Osteocyte (in vitro differentiated cells): Measurements from ENCODE around the gene SLC38A7. TPM values are rescaled to one million over a fixed set of nuclear protein-coding genes. Genes with fewer than 3 reads are reported as not detected.
A peak's percentile ranks its signal among the peaks of the same experiment; 100 is the strongest.
"Not testable (repeated sequence)": the region's sequence is repeated elsewhere in the genome, so short reads cannot be mapped to it uniquely, and the experiment has no call there.

Experiments
- DNase-seq: peaks from one replicate; pipeline ENCODE4 v3.0.0; 2021; ENCODE audit warnings: mixed read lengths; ENCODE audit not compliant: unreplicated experiment; ENCODE audit errors: extremely low spot score
- H3K27ac Mint-ChIP-seq: one replicate; pipeline ENCODE4 v1.8.0; 2021; ENCODE audit warnings: mild to moderate bottlenecking, mixed read lengths; ENCODE audit not compliant: unreplicated experiment
- H3K27me3 Mint-ChIP-seq: one replicate; pipeline ENCODE4 v1.8.0; 2021; ENCODE audit warnings: mixed read lengths; ENCODE audit not compliant: unreplicated experiment
- H3K36me3 Mint-ChIP-seq: one replicate; pipeline ENCODE4 v1.8.0; 2021; ENCODE audit warnings: mixed read lengths; ENCODE audit not compliant: unreplicated experiment
- H3K4me1 Mint-ChIP-seq: one replicate; pipeline ENCODE4 v1.8.0; 2021; ENCODE audit warnings: mixed read lengths; ENCODE audit not compliant: unreplicated experiment
- H3K4me3 Mint-ChIP-seq: one replicate; pipeline ENCODE4 v1.8.0; 2021; ENCODE audit warnings: mild to moderate bottlenecking, moderate library complexity, mixed read lengths; ENCODE audit not compliant: unreplicated experiment
- H3K9me3 Mint-ChIP-seq: one replicate; pipeline ENCODE4 v1.8.0; 2021; ENCODE audit warnings: mixed read lengths; ENCODE audit not compliant: unreplicated experiment
- total RNA-seq: library from RNA; stranded (reverse); gene quantifications from 2 replicates; pipeline ENCODE4 v1.2.1, GENCODE V29; 2021
- TF ChIP-seq, protein P1 (sequence below): fragments of 200-600 bp; sonication (generic); IDR thresholded peaks from 2 replicates; pipeline ENCODE4 v1.5.0; 2021; ENCODE audit warnings: antibody characterized with exemption, mild to moderate bottlenecking, moderate library complexity

Gene SLC38A7
- total RNA-seq, 1 donor from 2014 or later: 54.5 TPM

DNA sequence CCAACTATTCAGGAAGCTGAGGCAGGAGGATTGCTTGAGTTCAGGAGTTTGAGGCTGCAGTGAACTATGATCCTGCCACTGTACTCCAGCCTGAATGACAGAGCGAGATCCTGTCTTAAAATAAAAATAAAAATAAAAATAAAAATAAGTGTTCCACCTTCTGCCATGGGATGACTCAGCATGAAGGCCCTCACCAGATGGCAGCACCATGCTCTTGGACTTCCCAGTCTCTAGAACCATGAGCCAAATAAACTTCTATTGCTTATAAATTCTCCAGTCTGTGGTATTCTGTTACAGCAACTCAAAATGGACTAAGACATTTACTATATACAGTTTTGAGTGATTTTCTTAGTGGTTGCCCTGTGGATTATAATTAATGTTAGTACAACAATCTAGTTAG is 7.9 kb upstream of the SLC38A7 start:
- Mint-ChIP-seq H3K9me3 (peaks cover 4% of the 10 kb centered on the region), H3K27ac (no peak overlapping the region), H3K4me1 (no peaks in the 10 kb centered on the region), H3K4me3 (no peak overlapping the region), H3K27me3 (peaks cover 23% of the 10 kb centered on the region), H3K36me3 (no peaks in the 10 kb centered on the region)
- TF ChIP-seq, protein P1, sequence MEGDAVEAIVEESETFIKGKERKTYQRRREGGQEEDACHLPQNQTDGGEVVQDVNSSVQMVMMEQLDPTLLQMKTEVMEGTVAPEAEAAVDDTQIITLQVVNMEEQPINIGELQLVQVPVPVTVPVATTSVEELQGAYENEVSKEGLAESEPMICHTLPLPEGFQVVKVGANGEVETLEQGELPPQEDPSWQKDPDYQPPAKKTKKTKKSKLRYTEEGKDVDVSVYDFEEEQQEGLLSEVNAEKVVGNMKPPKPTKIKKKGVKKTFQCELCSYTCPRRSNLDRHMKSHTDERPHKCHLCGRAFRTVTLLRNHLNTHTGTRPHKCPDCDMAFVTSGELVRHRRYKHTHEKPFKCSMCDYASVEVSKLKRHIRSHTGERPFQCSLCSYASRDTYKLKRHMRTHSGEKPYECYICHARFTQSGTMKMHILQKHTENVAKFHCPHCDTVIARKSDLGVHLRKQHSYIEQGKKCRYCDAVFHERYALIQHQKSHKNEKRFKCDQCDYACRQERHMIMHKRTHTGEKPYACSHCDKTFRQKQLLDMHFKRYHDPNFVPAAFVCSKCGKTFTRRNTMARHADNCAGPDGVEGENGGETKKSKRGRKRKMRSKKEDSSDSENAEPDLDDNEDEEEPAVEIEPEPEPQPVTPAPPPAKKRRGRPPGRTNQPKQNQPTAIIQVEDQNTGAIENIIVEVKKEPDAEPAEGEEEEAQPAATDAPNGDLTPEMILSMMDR: no peak
- no peak for DNase-seq

DNA sequence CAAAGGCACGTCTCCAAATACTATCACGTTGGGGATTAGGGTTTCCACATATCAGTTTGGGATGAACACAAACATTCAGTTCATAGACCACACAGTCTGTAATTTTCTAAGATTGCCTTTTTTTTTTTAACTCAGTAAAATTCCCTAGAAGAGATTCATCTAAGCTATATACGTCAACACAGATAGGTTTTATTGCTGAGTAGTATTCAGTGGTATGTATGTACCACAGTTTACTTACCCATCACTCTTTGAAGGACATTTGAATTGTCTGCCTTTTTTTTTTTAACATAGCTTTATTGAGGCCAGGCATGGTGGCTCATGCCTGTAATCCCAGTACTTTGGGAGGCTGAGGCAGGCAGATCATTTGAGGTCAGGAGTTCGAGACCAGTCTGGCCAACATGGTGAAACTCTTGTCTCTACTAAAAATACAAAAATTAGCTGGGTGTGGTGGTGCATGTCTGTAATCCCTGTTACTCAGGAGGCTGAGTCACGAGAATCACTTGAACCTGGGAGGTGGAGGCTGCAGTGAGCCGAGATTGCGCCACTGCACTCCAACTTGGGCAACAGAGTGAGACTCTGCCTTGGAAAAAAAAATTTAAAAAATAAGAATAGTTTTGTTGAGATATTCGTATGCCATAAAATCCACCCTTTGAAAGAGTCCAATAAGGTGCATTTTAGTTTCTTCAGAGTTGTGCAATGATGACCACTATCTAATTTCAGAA is 2.6 kb upstream of the SLC38A7 start:
- H3K4me3 Mint-ChIP-seq, H3K36me3 Mint-ChIP-seq, H3K9me3 Mint-ChIP-seq, DNase-seq, H3K27ac Mint-ChIP-seq: not testable (repeated sequence)
- H3K4me1 Mint-ChIP-seq: peaks cover 18% of the 10 kb centered on the region
- peaks cover 23% of the 10 kb centered on the region for H3K27me3 Mint-ChIP-seq

DNA sequence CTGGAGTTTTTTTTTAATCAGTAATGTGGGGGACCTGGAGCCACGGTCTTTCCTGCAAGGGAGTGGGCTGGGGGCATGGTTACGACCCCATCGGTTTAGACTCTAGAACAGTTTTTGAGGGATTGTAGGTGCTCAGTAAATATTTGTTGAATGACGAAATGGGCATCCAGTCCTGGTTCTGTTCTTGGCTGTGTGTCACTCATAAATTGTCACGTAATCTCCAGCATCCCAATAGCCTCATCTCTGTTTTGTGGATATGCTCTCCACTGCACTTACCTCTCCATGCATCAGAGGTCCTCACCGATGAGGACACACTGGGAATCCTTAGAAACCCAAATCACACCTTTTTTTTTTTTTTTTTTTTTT is 497 bp upstream of the SLC38A7 start:
- Mint-ChIP-seq H3K4me1 (peaks cover 18% of the 10 kb centered on the region), H3K4me3 (peak overlapping the region; percentile 95), H3K36me3 (peaks cover 7% of the 10 kb centered on the region), H3K27ac (no peak overlapping the region), H3K27me3 (peaks cover 17% of the 10 kb centered on the region), H3K9me3 (no peaks in the 10 kb centered on the region)
- DNase-seq: no peak
- TF ChIP-seq, protein P1: no peak

DNA sequence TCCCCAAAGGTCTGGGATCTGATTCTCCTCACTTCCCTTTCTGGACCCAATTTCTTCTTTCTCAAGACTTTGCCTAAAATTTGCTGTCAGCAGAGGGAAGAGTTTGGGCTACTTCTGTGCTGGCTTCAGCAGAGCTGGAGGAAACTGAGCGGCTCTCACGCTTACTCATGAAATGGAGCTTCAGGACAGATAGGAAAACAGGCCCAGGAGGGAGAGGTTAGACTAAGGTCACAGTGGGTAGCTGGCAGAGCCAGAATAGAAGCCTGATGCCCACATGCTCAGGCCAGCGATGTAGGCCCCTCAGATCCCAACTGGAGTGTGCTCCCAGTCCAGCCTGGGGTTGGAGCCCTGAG is 593 bp downstream of the SLC38A7 start:
- H3K36me3 Mint-ChIP-seq: peaks cover 7% of the 10 kb centered on the region

DNA sequence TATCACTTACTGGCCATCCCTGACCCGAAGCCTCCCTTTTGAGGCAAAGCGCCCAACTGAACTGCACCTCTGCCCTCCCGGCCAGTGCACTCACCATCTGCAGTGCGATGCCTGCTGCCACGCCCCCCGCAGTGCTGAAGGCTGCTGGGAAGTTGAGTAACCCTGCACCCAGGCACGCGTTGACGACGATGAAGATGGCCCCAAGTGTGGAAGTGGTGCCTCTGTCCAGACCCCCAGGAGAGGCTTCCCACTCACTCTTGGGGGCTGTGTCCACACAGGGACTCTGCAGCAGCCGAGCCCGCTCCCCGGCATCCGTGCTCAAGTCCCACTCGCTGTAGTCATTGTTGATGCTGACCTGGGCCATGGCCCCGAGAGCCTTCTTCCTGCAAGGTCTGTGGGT is 4.8 kb downstream of the SLC38A7 start:
- Mint-ChIP-seq H3K4me1 (peaks cover 17% of the 10 kb centered on the region), H3K36me3 (peaks cover 33% of the 10 kb centered on the region), H3K27ac (no peak overlapping the region), H3K27me3 (no peaks in the 10 kb centered on the region), H3K4me3 (no peak overlapping the region), H3K9me3 (no peaks in the 10 kb centered on the region)
- DNase-seq: no peak
- TF ChIP-seq, protein P1: no peak

More for the DNA sequence above, 593 bp downstream of the SLC38A7 start:
- H3K4me1 Mint-ChIP-seq: peaks cover 18% of the 10 kb centered on the region
- no peak for DNase-seq
- peak overlapping the region; percentile 95 for H3K4me3 Mint-ChIP-seq
- H3K27me3 Mint-ChIP-seq: peaks cover 9% of the 10 kb centered on the region
- H3K9me3 Mint-ChIP-seq: no peaks in the 10 kb centered on the region
- TF ChIP-seq, protein P1: no peak
- H3K27ac Mint-ChIP-seq: peak overlapping the region; percentile 87
